ENCODE results near the gene SLC49A3.

DNA sequence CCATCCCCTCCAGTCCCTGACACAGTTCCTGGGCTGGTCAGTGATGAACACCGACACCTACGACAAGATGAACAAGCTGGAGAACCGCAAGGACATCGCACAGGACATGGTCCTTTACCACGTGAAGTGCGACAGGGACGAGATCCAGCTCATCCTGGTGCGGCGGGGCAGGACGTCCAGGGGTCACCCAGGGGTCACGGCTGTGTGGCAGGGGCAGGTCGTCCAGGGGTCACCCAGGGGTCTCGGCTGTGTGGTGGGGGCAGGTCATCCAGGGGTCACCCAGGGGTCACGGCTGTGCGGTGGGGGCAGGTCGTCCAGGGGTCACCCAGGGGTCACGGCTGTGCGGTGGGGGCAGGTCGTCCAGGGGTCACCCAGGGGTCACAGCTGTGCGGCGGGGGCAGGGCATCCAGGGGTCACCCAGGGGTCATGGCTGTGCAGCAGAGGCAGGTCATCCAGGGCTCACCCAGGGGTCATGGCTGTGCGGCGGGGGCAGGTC lies 31.6 kb downstream of the SLC49A3 start:
- TF ChIP-seq, protein P1, sequence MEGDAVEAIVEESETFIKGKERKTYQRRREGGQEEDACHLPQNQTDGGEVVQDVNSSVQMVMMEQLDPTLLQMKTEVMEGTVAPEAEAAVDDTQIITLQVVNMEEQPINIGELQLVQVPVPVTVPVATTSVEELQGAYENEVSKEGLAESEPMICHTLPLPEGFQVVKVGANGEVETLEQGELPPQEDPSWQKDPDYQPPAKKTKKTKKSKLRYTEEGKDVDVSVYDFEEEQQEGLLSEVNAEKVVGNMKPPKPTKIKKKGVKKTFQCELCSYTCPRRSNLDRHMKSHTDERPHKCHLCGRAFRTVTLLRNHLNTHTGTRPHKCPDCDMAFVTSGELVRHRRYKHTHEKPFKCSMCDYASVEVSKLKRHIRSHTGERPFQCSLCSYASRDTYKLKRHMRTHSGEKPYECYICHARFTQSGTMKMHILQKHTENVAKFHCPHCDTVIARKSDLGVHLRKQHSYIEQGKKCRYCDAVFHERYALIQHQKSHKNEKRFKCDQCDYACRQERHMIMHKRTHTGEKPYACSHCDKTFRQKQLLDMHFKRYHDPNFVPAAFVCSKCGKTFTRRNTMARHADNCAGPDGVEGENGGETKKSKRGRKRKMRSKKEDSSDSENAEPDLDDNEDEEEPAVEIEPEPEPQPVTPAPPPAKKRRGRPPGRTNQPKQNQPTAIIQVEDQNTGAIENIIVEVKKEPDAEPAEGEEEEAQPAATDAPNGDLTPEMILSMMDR (IDR thresholded peaks at IDR 0.05 in 2 of 3, conservative IDR thresholded peaks at IDR 0.05 in 1 of 3; ENCODE audit: control insufficient read depth in 2 of 3, extremely low read depth in 1 of 3, insufficient read depth in 1 of 3, low read depth in 3 of 3, low read length in 3 of 3), result no peak
- TF ChIP-seq, protein P2, sequence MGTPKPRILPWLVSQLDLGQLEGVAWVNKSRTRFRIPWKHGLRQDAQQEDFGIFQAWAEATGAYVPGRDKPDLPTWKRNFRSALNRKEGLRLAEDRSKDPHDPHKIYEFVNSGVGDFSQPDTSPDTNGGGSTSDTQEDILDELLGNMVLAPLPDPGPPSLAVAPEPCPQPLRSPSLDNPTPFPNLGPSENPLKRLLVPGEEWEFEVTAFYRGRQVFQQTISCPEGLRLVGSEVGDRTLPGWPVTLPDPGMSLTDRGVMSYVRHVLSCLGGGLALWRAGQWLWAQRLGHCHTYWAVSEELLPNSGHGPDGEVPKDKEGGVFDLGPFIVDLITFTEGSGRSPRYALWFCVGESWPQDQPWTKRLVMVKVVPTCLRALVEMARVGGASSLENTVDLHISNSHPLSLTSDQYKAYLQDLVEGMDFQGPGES (IDR thresholded peaks at IDR 0.05), result no peak
- TF ChIP-seq, protein P3, sequence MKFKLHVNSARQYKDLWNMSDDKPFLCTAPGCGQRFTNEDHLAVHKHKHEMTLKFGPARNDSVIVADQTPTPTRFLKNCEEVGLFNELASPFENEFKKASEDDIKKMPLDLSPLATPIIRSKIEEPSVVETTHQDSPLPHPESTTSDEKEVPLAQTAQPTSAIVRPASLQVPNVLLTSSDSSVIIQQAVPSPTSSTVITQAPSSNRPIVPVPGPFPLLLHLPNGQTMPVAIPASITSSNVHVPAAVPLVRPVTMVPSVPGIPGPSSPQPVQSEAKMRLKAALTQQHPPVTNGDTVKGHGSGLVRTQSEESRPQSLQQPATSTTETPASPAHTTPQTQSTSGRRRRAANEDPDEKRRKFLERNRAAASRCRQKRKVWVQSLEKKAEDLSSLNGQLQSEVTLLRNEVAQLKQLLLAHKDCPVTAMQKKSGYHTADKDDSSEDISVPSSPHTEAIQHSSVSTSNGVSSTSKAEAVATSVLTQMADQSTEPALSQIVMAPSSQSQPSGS (IDR thresholded peaks at IDR 0.05; ENCODE audit: low read length), result no peak
- TF ChIP-seq TAF1 (IDR thresholded peaks at IDR 0.05; ENCODE audit: borderline replicate concordance, low read depth, low read length), result no peak

Data from GM12878 (cell line).